Choroid plexus epithelial cell (primary cell): ENCODE measurements around the gene RNF144A.

Source experiments
- DNase-seq: peaks from one replicate; pipeline ENCODE4 v3.0.0-alpha.2; 2010; ENCODE audit warnings: low read depth
- H3K4me3 ChIP-seq: 2 replicates; pipeline ENCODE4 v1.5.1; 2011; ENCODE audit warnings: low read depth, mild to moderate bottlenecking, control low read depth, low read length, moderate library complexity
- TF ChIP-seq, protein P1 (sequence below): conservative IDR thresholded peaks from 2 replicates; pipeline ENCODE4 v1.5.1; 2011; ENCODE audit warnings: low read depth, mild to moderate bottlenecking, control low read depth, inconsistent platforms, low read length, moderate library complexity

Gene RNF144A

GRCh38 chr2:6917071-6917760, at the start of gene RNF144A:
TSS of gene RNF144A (plus strand) at chr2:6917412. CDS start at chr2:6996927, 79,515 bp downstream.
- TF ChIP-seq, protein P1, sequence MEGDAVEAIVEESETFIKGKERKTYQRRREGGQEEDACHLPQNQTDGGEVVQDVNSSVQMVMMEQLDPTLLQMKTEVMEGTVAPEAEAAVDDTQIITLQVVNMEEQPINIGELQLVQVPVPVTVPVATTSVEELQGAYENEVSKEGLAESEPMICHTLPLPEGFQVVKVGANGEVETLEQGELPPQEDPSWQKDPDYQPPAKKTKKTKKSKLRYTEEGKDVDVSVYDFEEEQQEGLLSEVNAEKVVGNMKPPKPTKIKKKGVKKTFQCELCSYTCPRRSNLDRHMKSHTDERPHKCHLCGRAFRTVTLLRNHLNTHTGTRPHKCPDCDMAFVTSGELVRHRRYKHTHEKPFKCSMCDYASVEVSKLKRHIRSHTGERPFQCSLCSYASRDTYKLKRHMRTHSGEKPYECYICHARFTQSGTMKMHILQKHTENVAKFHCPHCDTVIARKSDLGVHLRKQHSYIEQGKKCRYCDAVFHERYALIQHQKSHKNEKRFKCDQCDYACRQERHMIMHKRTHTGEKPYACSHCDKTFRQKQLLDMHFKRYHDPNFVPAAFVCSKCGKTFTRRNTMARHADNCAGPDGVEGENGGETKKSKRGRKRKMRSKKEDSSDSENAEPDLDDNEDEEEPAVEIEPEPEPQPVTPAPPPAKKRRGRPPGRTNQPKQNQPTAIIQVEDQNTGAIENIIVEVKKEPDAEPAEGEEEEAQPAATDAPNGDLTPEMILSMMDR: peak; percentile 29
- H3K4me3 ChIP-seq: peak within 1 kb of the TSS; percentile 66
- peak; percentile 54 for DNase-seq

DNA sequence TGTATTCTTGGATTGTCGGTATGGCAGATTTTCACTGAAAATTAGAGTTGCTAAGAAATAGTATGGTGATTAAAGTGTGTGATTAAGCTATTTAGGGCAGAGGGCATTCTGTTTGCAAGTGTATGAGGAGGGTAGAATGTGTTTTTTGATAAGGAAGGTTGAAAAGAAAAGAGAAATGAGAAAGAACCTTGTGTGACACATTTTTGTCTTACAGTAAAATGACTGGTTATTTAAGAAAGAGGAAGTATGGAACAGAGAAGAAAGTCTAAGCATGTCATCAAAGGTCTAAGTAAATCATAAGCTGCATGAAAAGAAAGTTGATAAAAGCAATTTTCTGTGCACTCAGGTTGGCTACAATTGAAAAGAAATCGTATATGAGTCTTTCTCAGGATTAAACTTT, 44.8 kb upstream of the RNF144A start:
- DNase-seq: no peak
- TF ChIP-seq, protein P1: no peak
- H3K4me3 ChIP-seq: no peak overlapping the region

GRCh38 chr2:6874032-6874431, 43.2 kb upstream of the RNF144A start:
- no peak for DNase-seq
- H3K4me3 ChIP-seq: no peak overlapping the region
- TF ChIP-seq, protein P1: no peak

DNA sequence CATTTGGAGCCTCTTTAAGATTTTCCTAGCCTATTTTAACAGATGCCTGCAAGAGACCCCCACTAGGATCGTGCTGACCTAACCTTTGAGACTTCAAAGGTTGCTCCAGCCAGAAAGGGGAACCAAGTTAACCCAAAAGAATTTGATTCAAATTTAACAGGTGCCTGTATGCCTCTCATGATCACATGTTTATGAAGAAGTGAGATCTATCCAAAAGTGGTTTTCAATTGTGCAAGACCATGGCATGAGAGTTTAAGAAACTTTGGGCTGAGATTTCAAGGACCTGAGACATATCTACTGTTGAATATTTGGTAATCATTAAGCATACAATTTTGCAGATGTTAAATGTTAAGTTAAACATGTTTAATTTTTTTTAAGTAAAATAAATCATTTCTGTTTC, 40.9 kb upstream of the RNF144A start:
- no peak overlapping the region for H3K4me3 ChIP-seq
- TF ChIP-seq, protein P1: no peak
- DNase-seq: no peak

DNA sequence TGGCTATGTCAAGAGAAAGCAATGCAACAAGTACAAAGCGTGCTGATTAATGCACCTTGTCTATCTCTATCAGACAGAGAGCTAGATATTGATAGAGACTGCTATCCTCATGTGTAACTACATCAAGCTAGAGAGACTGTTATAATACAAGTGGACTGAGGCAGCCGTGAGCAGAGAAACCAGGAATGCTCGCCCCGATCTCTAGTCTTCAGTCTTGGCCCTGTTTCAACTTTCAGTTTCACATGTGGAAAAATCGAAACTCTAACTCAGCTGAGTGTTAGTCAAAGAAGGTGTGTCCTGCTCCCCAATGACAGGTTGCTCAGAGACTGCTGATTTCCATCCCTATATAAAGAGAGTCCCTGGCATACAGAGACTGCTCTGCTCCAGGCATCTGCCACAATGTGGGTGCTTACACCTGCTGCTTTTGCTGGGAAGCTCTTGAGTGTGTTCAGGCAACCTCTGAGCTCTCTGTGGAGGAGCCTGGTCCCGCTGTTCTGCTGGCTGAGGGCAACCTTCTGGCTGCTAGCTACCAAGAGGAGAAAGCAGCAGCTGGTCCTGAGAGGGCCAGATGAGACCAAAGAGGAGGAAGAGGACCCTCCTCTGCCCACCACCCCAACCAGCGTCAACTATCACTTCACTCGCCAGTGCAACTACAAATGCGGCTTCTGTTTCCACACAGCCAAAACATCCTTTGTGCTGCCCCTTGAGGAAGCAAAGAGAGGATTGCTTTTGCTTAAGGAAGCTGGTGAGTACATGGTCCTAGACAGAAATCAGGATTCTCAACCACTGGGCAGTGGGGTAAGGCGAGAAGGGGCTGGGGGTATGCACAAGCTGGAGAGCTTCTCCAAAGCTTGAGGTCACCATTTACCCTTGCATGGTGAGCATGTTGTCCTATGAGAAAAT, 39.6 kb upstream of the RNF144A start, which contains the start of gene RSAD2:
RSAD2 (plus strand) TSS at position 376 of the 903 bp plus-strand sequence; CDS start at position 400, 24 bp downstream.
- TF ChIP-seq, protein P1: peak; percentile 2
- peak within 1 kb of the TSS; percentile 26 for H3K4me3 ChIP-seq
- peak; percentile 79 for DNase-seq

DNA sequence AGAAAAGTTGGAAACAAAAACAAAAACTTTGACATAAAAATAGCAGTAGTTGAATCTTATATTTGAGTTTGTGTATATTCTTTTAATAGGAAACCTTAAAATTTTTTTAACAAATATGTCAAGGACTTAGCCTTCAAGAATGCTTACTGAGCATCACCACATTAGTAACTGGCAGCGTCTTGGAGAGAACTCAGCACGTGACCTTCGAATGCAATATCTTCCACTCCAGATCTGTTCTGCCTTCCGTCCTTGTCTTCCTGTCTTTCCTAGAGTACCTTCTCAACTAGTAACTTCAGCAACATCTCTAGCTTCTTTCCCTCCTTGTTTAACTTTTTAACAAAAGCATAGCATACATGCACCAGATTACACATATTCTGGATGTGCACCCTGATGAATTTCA, 38.7 kb upstream of the RNF144A start:
- no peak overlapping the region for H3K4me3 ChIP-seq
- no peak for DNase-seq
- TF ChIP-seq, protein P1: no peak
